H9 (cell line): ENCODE results near the gene SMARCA1. TPM values are rescaled to one million over a fixed set of nuclear protein-coding genes. Genes with fewer than 3 reads are reported as not detected.

ENCODE experiments used
- DNase-seq: peaks from one replicate; pipeline ENCODE4 v3.0.0-alpha.2; 2017
- H2AFZ ChIP-seq: one replicate; pipeline ENCODE4 v1.6.1; 2013; ENCODE audit warnings: mild to moderate bottlenecking, low read length, control low read depth, moderate library complexity
- H2AK5ac ChIP-seq: 2 replicates; pipeline ENCODE4 v1.6.1; 2013; ENCODE audit warnings: low read length, control low read depth, mixed read lengths; ENCODE audit not compliant: insufficient read length
- H2BK120ac ChIP-seq: one replicate; pipeline ENCODE4 v1.6.1; 2013; ENCODE audit warnings: low read depth, mild to moderate bottlenecking, low read length, control low read depth, inconsistent platforms; ENCODE audit not compliant: poor library complexity, severe bottlenecking
- H2BK12ac ChIP-seq: 2 replicates; pipeline ENCODE4 v1.6.1; 2013; ENCODE audit warnings: low read length, control low read depth, mixed read lengths, low read depth; ENCODE audit not compliant: insufficient read length
- H2BK15ac ChIP-seq: 2 replicates; pipeline ENCODE4 v1.6.1; 2013; ENCODE audit warnings: low read depth, low read length, control low read depth
- H2BK20ac ChIP-seq: one replicate; pipeline ENCODE4 v1.6.1; 2013; ENCODE audit warnings: low read depth, mild to moderate bottlenecking, low read length, control low read depth, inconsistent platforms; ENCODE audit not compliant: poor library complexity, severe bottlenecking
- H2BK5ac ChIP-seq: 2 replicates; pipeline ENCODE4 v1.6.1; 2013; ENCODE audit warnings: low read length, control low read depth, mixed read lengths; ENCODE audit not compliant: insufficient read length
- H3K14ac ChIP-seq: 2 replicates; pipeline ENCODE4 v1.6.1; 2013; ENCODE audit warnings: low read length, control low read depth; ENCODE audit not compliant: insufficient read depth
- H3K18ac ChIP-seq: 2 replicates; pipeline ENCODE4 v1.6.1; 2013; ENCODE audit warnings: low read depth, mild to moderate bottlenecking, mixed read lengths, low read length, control low read depth; ENCODE audit not compliant: insufficient read length
- H3K23ac ChIP-seq: 2 replicates; pipeline ENCODE4 v1.6.1; 2013; ENCODE audit warnings: low read length, control low read depth, mixed read lengths, low read depth; ENCODE audit not compliant: insufficient read length
- H3K23me2 ChIP-seq: 2 replicates; pipeline ENCODE4 v1.6.1; 2013; ENCODE audit warnings: low read depth, mild to moderate bottlenecking, mixed read lengths, low read length, control low read depth; ENCODE audit not compliant: insufficient read length, poor library complexity, severe bottlenecking
- H3K27ac ChIP-seq: 2 replicates; pipeline ENCODE4 v1.5.1; 2013; ENCODE audit warnings: low read length, control low read depth, mixed read lengths, low read depth; ENCODE audit not compliant: insufficient read length
- H3K27me3 ChIP-seq: 2 replicates; pipeline ENCODE4 v1.6.1; 2013; ENCODE audit warnings: low read length, control low read depth, inconsistent platforms; ENCODE audit not compliant: insufficient read depth
- H3K4ac ChIP-seq: 2 replicates; pipeline ENCODE4 v1.6.1; 2013; ENCODE audit warnings: low read depth, mild to moderate bottlenecking, control low read depth, inconsistent platforms, low read length, moderate library complexity
- H3K4me1 ChIP-seq: 2 replicates; pipeline ENCODE4 v1.6.1; 2013; ENCODE audit warnings: low read length, control low read depth, inconsistent platforms; ENCODE audit not compliant: insufficient read depth
- H3K4me2 ChIP-seq: 2 replicates; pipeline ENCODE4 v1.6.1; 2013; ENCODE audit warnings: low read length, control low read depth, mixed read lengths; ENCODE audit not compliant: insufficient read length, insufficient read depth
- H3K56ac ChIP-seq: 2 replicates; pipeline ENCODE4 v1.6.1; 2013; ENCODE audit warnings: low read depth, mild to moderate bottlenecking, mixed read lengths, low read length, control low read depth; ENCODE audit not compliant: insufficient read length
- H3K79me1 ChIP-seq: 2 replicates; pipeline ENCODE4 v1.6.1; 2013; ENCODE audit warnings: low read depth, mild to moderate bottlenecking, moderate library complexity, low read length, control low read depth, inconsistent platforms; ENCODE audit not compliant: insufficient read depth, poor library complexity, severe bottlenecking
- H3K79me2 ChIP-seq: 2 replicates; pipeline ENCODE4 v1.6.1; 2013; ENCODE audit warnings: low read length, control low read depth, inconsistent platforms; ENCODE audit not compliant: insufficient read depth
- H3K9ac ChIP-seq: 2 replicates; pipeline ENCODE4 v1.6.1; 2013; ENCODE audit warnings: low read length, control low read depth, mixed read lengths; ENCODE audit not compliant: insufficient read length; ENCODE audit errors: extremely low read depth
- H3K9me3 ChIP-seq: one replicate; pipeline ENCODE4 v1.6.1; 2013; ENCODE audit warnings: low read depth, low read length, inconsistent platforms; ENCODE audit not compliant: control insufficient read depth
- H3T11ph ChIP-seq: one replicate; pipeline ENCODE4 v1.6.1; 2013; ENCODE audit warnings: mild to moderate bottlenecking, low read length, control low read depth, inconsistent platforms
- H4K20me1 ChIP-seq: one replicate; pipeline ENCODE4 v1.6.1; 2013; ENCODE audit not compliant: control insufficient read depth, insufficient read length, insufficient read depth
- H4K5ac ChIP-seq: 2 replicates; pipeline ENCODE4 v1.6.1; 2013; ENCODE audit warnings: low read depth, mild to moderate bottlenecking, mixed read lengths, low read length, control low read depth; ENCODE audit not compliant: insufficient read length
- H4K8ac ChIP-seq: replicated peaks from 2 replicates; pipeline ENCODE4 v1.6.1; 2013; ENCODE audit warnings: low read length, control low read depth, mixed read lengths, low read depth; ENCODE audit not compliant: insufficient read length
- H4K91ac ChIP-seq: 2 replicates; pipeline ENCODE4 v1.6.1; 2013; ENCODE audit warnings: low read depth, mild to moderate bottlenecking, moderate library complexity, mixed read lengths, low read length, control low read depth; ENCODE audit not compliant: insufficient read length
- H3K27ac Mint-ChIP-seq, 3 experiments: 2 replicates in 2 of 3; 3 replicates in 1 of 3; pipeline ENCODE4 v1.8.0; 2020 to 2021; ENCODE audit warnings: mixed read lengths in 3 of 3, mild to moderate bottlenecking in 1 of 3, moderate library complexity in 1 of 3
- H3K27me3 Mint-ChIP-seq: 2 replicates; pipeline ENCODE4 v1.8.0; 2021; ENCODE audit warnings: low read depth, mild to moderate bottlenecking, moderate library complexity, mixed read lengths
- H3K36me3 Mint-ChIP-seq, 3 experiments: 2 replicates in 2 of 3; 3 replicates in 1 of 3; pipeline ENCODE4 v1.8.0; 2020 to 2021; ENCODE audit warnings: low read depth in 3 of 3, mixed read lengths in 3 of 3; ENCODE audit not compliant: insufficient read depth in 1 of 3
- H3K4me1 Mint-ChIP-seq, 2 experiments: 2 replicates each; pipeline ENCODE4 v1.8.0; 2020; ENCODE audit warnings: mixed read lengths in 2 of 2
- H3K4me3 Mint-ChIP-seq, 2 experiments: 2 replicates in 1 of 2; 3 replicates in 1 of 2; pipeline ENCODE4 v1.8.0; 2020 to 2021; ENCODE audit warnings: mild to moderate bottlenecking in 2 of 2, mixed read lengths in 2 of 2, moderate library complexity in 1 of 2
- H3K9me3 Mint-ChIP-seq, 2 experiments: 2 replicates in 1 of 2; 3 replicates in 1 of 2; pipeline ENCODE4 v1.8.0; 2020; ENCODE audit warnings: mild to moderate bottlenecking in 2 of 2, mixed read lengths in 2 of 2, moderate library complexity in 1 of 2
- WGBS: extraction: QIAGEN DNeasy Blood & Tissue Kit; methylation state at CpG from one replicate; pipeline ENCODE4 v1.1.7; 2013; ENCODE audit warnings: missing lambda C conversion rate, low lambda C conversion rate, mixed read lengths; ENCODE audit not compliant: insufficient read length; ENCODE audit errors: extremely low coverage; 5-methylcytosine and 5-hydroxymethylcytosine counted together
- total RNA-seq: library from RNA; stranded (reverse); gene quantifications from 2 replicates; pipeline ENCODE4 v1.2.1, GENCODE V29; 2021
- TF ChIP-seq, protein P1 (sequence below): fragments of 200-600 bp; sonication (generic); conservative IDR thresholded peaks from 3 replicates; pipeline ENCODE4 v1.8.0; 2021; ENCODE audit warnings: antibody characterized with exemption, mild to moderate bottlenecking

The SMARCA1 gene
- total RNA-seq, 1 experiment from 2014 or later = 105 TPM

DNA sequence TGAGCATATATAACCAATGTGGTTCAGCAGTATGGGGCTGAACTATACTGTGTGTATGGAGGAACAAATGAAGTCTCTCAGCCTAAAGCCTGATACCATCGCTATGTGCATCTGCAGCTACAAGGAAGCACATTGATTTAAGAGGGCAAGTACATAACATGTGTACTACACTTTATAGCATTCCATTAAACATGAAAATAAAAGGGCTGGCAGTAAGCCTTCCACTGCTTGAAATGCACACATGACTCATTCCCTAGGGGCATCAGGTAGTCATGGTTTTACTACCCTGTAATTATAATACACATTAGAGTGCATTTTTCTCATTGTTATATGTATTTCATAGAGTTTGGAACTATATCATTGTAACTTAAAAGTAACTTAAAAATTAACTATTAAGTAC, 51.2 kb downstream of the SMARCA1 start:
- H3K4me3 Mint-ChIP-seq = no peak overlapping the region
- H4K91ac ChIP-seq = no peak overlapping the region
- H3K27me3 Mint-ChIP-seq = no peaks in the 10 kb centered on the region
- H4K20me1 ChIP-seq = no peaks in the 10 kb centered on the region
- no peak overlapping the region for H4K8ac ChIP-seq
- no peaks in the 10 kb centered on the region for H3K4me1 Mint-ChIP-seq
- no peak overlapping the region for H2BK12ac ChIP-seq
- no peak overlapping the region for H2BK5ac ChIP-seq
- H2BK120ac ChIP-seq = no peak overlapping the region
- no peaks in the 10 kb centered on the region for H3K9me3 Mint-ChIP-seq
- H3T11ph ChIP-seq = no peak overlapping the region
- H2BK15ac ChIP-seq = no peak overlapping the region
- H3K4me2 ChIP-seq = no peak overlapping the region
- H2BK20ac ChIP-seq = no peak overlapping the region
- no peaks in the 10 kb centered on the region for H3K27me3 ChIP-seq
- H3K79me2 ChIP-seq = no peaks in the 10 kb centered on the region
- H2AFZ ChIP-seq = no peak overlapping the region
- H3K56ac ChIP-seq = no peak overlapping the region
- no peak for DNase-seq
- no peak overlapping the region for H2AK5ac ChIP-seq
- H3K36me3 Mint-ChIP-seq = peaks cover 4 to 58% (median 54%) of the 10 kb centered on the region in 3 experiments; a peak in 6 of 7 replicates
- H4K5ac ChIP-seq = no peak overlapping the region
- H3K9ac ChIP-seq = no peak overlapping the region
- H3K27ac ChIP-seq = no peak overlapping the region
- H3K4ac ChIP-seq = no peak overlapping the region
- TF ChIP-seq, protein P1, sequence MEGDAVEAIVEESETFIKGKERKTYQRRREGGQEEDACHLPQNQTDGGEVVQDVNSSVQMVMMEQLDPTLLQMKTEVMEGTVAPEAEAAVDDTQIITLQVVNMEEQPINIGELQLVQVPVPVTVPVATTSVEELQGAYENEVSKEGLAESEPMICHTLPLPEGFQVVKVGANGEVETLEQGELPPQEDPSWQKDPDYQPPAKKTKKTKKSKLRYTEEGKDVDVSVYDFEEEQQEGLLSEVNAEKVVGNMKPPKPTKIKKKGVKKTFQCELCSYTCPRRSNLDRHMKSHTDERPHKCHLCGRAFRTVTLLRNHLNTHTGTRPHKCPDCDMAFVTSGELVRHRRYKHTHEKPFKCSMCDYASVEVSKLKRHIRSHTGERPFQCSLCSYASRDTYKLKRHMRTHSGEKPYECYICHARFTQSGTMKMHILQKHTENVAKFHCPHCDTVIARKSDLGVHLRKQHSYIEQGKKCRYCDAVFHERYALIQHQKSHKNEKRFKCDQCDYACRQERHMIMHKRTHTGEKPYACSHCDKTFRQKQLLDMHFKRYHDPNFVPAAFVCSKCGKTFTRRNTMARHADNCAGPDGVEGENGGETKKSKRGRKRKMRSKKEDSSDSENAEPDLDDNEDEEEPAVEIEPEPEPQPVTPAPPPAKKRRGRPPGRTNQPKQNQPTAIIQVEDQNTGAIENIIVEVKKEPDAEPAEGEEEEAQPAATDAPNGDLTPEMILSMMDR = no peak
- H3K79me1 ChIP-seq = no peaks in the 10 kb centered on the region
- H3K27ac Mint-ChIP-seq = no peak overlapping the region
- no CpG with 5 or more reads among the region's 1 CpG for WGBS
- H3K23me2 ChIP-seq = no peaks in the 10 kb centered on the region
- no peaks in the 10 kb centered on the region for H3K9me3 ChIP-seq
- H3K18ac ChIP-seq = no peak overlapping the region
- no peak overlapping the region for H3K23ac ChIP-seq
- H3K4me1 ChIP-seq = no peaks in the 10 kb centered on the region
- H3K14ac ChIP-seq = no peak overlapping the region
